ENCODE results near the gene RAB40C. TPM values are rescaled to one million over a fixed set of nuclear protein-coding genes. Genes with fewer than 3 reads are reported as not detected.

RAB40C gene
- total and polyA plus RNA-seq, 10 of the 15 experiments (the other 5 are each of a cell fraction or from before 2014, with no cell fraction given): 0.06 to 12.8 (median 4.6) TPM

- RAD21 ChIA-PET (ENCODE audit: unreplicated experiment): no interaction called here
- Histone ChIP-seq H3K4me2 (ENCODE audit: control insufficient read depth, insufficient read depth) (no peak overlapping the region), H3K9me3 (replicated peaks; ENCODE audit: control insufficient read depth, insufficient read depth, low read length) (peaks cover 3% of the 10 kb centered on the region; the same call in 1 of the 3 replicates), H3K4me3 (no peak overlapping the region), H3K9ac (ENCODE audit: control insufficient read depth, insufficient read depth, low read length) (no peak overlapping the region), H3K27ac (ENCODE audit: control insufficient read depth, insufficient read depth) (no peak overlapping the region), H2AFZ (ENCODE audit: control insufficient read depth, low read depth, low read length) (no peak overlapping the region), H3K4me1 (ENCODE audit: control insufficient read depth, insufficient read depth, low read length) (no peaks in the 10 kb centered on the region), H3K79me2 (ENCODE audit: control insufficient read depth, insufficient read depth, low read length) (no peaks in the 10 kb centered on the region), H3K36me3 (ENCODE audit: control insufficient read depth in 2 of 2, insufficient read depth in 2 of 2, low read length in 1 of 2) (peaks cover 0 to 4% of the 10 kb centered on the region in 2 experiments; a peak in 2 of 4 replicates), H4K20me1 (ENCODE audit: control insufficient read depth, insufficient read depth) (no peaks in the 10 kb centered on the region), H3K27me3 (replicated peaks in 1 of 2; ENCODE audit: control insufficient read depth in 2 of 2, insufficient read depth in 2 of 2, low read length in 1 of 2) (no peaks in the 10 kb centered on the region)
- no peak for DNase-seq (ENCODE audit: low read depth, low spot score)
- intact Hi-C loops (cut with micrococcal nuclease; ENCODE audit: unreplicated experiment): no loop called here
- no TSS peak for BruUV-seq (replicated peaks)
- 70% methylated on average over 4 of the region's 5 CpGs for WGBS (ENCODE audit: insufficient coverage, insufficient replicate concordance, low lambda C conversion rate, missing lambda C conversion rate)
- FAIRE-seq: no peak
- POLR2A ChIA-PET: no interaction called here
- ATAC-seq: no peak
- TF ChIP-seq LARP7 (IDR thresholded peaks at IDR 0.05) (no peak), NFYA (IDR thresholded peaks at IDR 0.05; ENCODE audit: borderline replicate concordance, low read depth, low read length) (no peak), POLR2AphosphoS2 (IDR thresholded peaks at IDR 0.05; ENCODE audit: low read depth, low read length) (no peak), WRNIP1 (IDR thresholded peaks at IDR 0.05; ENCODE audit: borderline replicate concordance, low read depth, low read length) (no peak), MLLT1 (IDR thresholded peaks at IDR 0.05) (no peak), TBL1XR1 (IDR thresholded peaks at IDR 0.05; ENCODE audit: low read depth, low read length) (no peak), RAD51 (IDR thresholded peaks at IDR 0.05) (no peak), RELB (IDR thresholded peaks at IDR 0.05; ENCODE audit: low read depth) (no peak), IKZF2 (IDR thresholded peaks at IDR 0.05) (no peak), STAT1 (conservative IDR thresholded peaks at IDR 0.05) (no peak), RELA (IDR thresholded peaks at IDR 0.05; ENCODE audit: borderline replicate concordance, partially characterized antibody) (no peak), IRF5 (IDR thresholded peaks at IDR 0.05; ENCODE audit: borderline replicate concordance) (no peak), CREB1 (IDR thresholded peaks at IDR 0.05; ENCODE audit: low read depth) (no peak), STAT3 (IDR thresholded peaks at IDR 0.05; ENCODE audit: low read depth, low read length) (no peak), POLR2AphosphoS5 (IDR thresholded peaks at IDR 0.05; ENCODE audit: low read length) (no peak), POU2F2 (IDR thresholded peaks at IDR 0.05; ENCODE audit: borderline replicate concordance, low read depth, low read length) (no peak)
- CTCF ChIA-PET: no interaction called here
- in situ Hi-C loops (cut with MboI): no loop called here
- SMC1A ChIA-PET (ENCODE audit: uncharacterized antibody, unreplicated experiment): no interaction called here
Measured at GRCh38 chr16:603933-604332, 14.1 kb downstream of the RAB40C start.
